Vagina (tissue), 2 donors: Measurements from ENCODE around the gene AFF3.

ENCODE experiments used
- POLR2A ChIP-seq, 2 donors: fragments of 450-650 bp; IDR thresholded peaks; one replicate each; pipeline ENCODE4 v1.6.1; 2017; ENCODE audit warnings: antibody characterized with exemption in 2 of 2, mild to moderate bottlenecking in 2 of 2, moderate library complexity in 2 of 2
- POLR2AphosphoS5 ChIP-seq, 2 donors: sonication (generic); formaldehyde crosslinking; IDR thresholded peaks; one replicate each; pipeline ENCODE4 v1.9.0; 2017; ENCODE audit warnings: antibody characterized with exemption in 2 of 2, mild to moderate bottlenecking in 2 of 2, low read depth in 1 of 2; ENCODE audit not compliant: insufficient read depth in 1 of 2
- TF ChIP-seq, protein P1 (sequence below), 3 experiments: fragments of 450-650 bp in 2 of 3; fragments of 200-600 bp in 1 of 3; sonication (generic) in 1 of 3; IDR thresholded peaks; one replicate each; pipeline ENCODE4 v1.5.1; 2017 to 2019; ENCODE audit warnings: antibody characterized with exemption in 3 of 3, mild to moderate bottlenecking in 2 of 3, moderate library complexity in 2 of 3

DNA sequence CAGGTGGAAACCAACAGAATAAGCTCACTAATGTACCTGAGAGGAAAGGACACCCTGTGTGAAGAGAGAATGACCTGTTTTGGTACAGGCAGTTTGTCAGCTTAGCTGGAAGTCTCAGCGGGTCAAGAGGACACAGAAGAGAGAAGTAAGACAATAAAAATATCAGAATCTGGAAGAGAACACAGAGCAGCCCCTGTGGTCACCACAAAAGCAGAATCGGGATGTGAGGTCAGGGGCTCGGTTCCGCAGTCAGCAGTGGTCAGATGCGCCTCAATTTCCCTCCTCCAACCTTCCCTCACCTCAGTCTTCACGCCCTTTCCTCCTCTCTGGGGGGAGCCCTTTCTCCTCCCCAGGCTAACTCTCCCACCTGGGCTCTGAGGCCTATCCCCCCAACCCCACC is 122.9 kb downstream of the AFF3 start:
- TF ChIP-seq, protein P1, sequence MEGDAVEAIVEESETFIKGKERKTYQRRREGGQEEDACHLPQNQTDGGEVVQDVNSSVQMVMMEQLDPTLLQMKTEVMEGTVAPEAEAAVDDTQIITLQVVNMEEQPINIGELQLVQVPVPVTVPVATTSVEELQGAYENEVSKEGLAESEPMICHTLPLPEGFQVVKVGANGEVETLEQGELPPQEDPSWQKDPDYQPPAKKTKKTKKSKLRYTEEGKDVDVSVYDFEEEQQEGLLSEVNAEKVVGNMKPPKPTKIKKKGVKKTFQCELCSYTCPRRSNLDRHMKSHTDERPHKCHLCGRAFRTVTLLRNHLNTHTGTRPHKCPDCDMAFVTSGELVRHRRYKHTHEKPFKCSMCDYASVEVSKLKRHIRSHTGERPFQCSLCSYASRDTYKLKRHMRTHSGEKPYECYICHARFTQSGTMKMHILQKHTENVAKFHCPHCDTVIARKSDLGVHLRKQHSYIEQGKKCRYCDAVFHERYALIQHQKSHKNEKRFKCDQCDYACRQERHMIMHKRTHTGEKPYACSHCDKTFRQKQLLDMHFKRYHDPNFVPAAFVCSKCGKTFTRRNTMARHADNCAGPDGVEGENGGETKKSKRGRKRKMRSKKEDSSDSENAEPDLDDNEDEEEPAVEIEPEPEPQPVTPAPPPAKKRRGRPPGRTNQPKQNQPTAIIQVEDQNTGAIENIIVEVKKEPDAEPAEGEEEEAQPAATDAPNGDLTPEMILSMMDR (IDR thresholded peaks at IDR 0.05), result no peak
- TF ChIP-seq POLR2A (IDR thresholded peaks at IDR 0.05) (no peak), POLR2AphosphoS5 (IDR thresholded peaks at IDR 0.05; ENCODE audit: insufficient read depth in 1 of 2, low read depth in 1 of 2) (no peak)
